Measurements from ENCODE around the gene GAGE10. TPM values are rescaled to one million over a fixed set of nuclear protein-coding genes. Genes with fewer than 3 reads are reported as not detected.
A peak's percentile ranks its signal among the peaks of the same experiment; 100 is the strongest.

Gene GAGE10
- polyA plus RNA-seq, 2 donors: not detected

- Histone ChIP-seq H3K9me3 (ENCODE audit: control insufficient read depth in 2 of 2, insufficient read depth in 1 of 2, low read depth in 1 of 2, low read length in 1 of 2) (no peaks in the 10 kb centered on the region), H3K4me1 (ENCODE audit: control insufficient read depth in 2 of 2, insufficient read depth in 2 of 2, low read length in 1 of 2) (peaks cover 0 to 7% of the 10 kb centered on the region in 2 donors), H3K27ac (ENCODE audit: low read depth in 2 of 2, low read length in 1 of 2) (no peak overlapping the region), H3K27me3 (ENCODE audit: control insufficient read depth in 1 of 2, insufficient read depth in 2 of 2, low read length in 2 of 2) (no peaks in the 10 kb centered on the region), H3K36me3 (ENCODE audit: control insufficient read depth in 2 of 2, insufficient read depth in 2 of 2, low read length in 1 of 2) (no peaks in the 10 kb centered on the region), H3K4me3 (ENCODE audit: low read depth in 1 of 2, low read length in 2 of 2) (no peak overlapping the region)
- WGBS, 2 donors: 36 to 48% methylated on average over 1 of the region's 1 CpG
These were observed 27.2 kb upstream of the GAGE10 start for GRCh38 chrX:49276207-49276606.

DNA sequence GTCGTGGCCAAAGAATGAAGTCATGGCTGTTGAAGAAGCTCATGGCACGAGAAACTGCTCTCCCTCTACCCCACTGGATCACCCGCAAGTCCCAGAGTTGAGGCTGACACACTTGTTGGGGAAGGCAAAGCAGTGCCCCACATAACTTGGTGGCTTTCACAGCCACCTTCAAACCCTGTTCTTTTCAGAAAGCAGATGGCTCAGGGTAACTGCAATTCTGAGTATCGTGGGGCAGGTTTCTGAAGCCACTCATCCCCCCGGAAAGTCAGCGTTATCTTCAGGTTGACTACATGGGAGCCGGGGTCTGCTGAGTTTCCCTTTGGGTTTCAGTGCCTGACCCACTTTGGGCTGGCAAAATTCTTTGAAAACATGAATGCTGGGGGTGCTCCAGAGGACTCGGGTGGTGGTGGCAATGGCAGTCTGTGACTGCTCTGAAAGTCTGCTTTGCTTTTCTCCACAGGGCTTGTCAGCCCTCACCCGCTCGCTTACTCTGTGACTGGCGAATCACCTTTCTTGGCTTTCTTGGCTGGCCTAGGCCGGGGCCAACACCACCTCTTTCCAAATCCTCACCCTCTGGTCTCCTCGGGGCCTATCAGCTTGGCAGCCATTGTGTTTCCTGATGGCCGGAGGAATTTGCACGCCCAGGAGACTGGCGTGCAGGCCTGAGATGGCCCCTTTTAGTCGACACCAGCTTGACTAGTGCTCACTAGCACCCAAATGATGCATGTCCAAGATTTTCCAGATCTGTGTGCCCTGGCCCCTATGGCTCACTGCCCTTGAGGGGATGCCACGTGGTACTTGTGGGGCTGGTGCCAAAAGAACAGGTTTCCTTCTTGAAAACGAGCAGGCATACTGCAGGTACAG lies 26.5 kb upstream of the GAGE10 start:
- peaks cover 0 to 7% of the 10 kb centered on the region in 2 donors for H3K4me1 ChIP-seq (ENCODE audit: control insufficient read depth in 2 of 2, insufficient read depth in 2 of 2, low read length in 1 of 2)
- no peaks in the 10 kb centered on the region for H3K9me3 ChIP-seq (ENCODE audit: control insufficient read depth in 2 of 2, insufficient read depth in 1 of 2, low read depth in 1 of 2, low read length in 1 of 2)
- H3K4me3 ChIP-seq (ENCODE audit: low read depth in 1 of 2, low read length in 2 of 2): no peak overlapping the region
- no peaks in the 10 kb centered on the region for H3K27me3 ChIP-seq (ENCODE audit: control insufficient read depth in 1 of 2, insufficient read depth in 2 of 2, low read length in 2 of 2)
- H3K27ac ChIP-seq (ENCODE audit: low read depth in 2 of 2, low read length in 1 of 2): peak overlapping the region in 1 of 2 donors; percentile 33
- WGBS, 2 donors: 51 to 61% methylated on average over 19 of the region's 19 CpGs
- H3K36me3 ChIP-seq (ENCODE audit: control insufficient read depth in 2 of 2, insufficient read depth in 2 of 2, low read length in 1 of 2): no peaks in the 10 kb centered on the region

DNA sequence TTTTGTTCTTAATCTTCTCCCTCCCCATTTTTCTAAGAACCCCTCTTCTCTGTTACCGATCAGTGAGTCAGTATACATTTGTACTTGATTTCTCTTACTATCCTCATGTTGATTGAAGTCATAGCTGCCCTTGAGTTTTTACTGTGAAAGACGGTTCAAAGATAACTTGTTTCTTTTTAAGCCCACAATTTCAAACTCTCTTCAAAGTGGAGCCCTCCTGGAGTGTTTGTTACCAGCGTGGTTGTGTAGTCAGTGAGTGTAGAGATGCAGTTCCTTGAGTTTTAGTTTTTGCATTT lies 26.0 kb upstream of the GAGE10 start:
- no peak overlapping the region for H3K27ac ChIP-seq (ENCODE audit: low read depth in 2 of 2, low read length in 1 of 2)
- no peak overlapping the region for H3K4me3 ChIP-seq (ENCODE audit: low read depth in 1 of 2, low read length in 2 of 2)
- H3K27me3 ChIP-seq (ENCODE audit: control insufficient read depth in 1 of 2, insufficient read depth in 2 of 2, low read length in 2 of 2): no peaks in the 10 kb centered on the region
- no peaks in the 10 kb centered on the region for H3K9me3 ChIP-seq (ENCODE audit: control insufficient read depth in 2 of 2, insufficient read depth in 1 of 2, low read depth in 1 of 2, low read length in 1 of 2)
- no peaks in the 10 kb centered on the region for H3K36me3 ChIP-seq (ENCODE audit: control insufficient read depth in 2 of 2, insufficient read depth in 2 of 2, low read length in 1 of 2)
- peaks cover 0 to 4% of the 10 kb centered on the region in 2 donors for H3K4me1 ChIP-seq (ENCODE audit: control insufficient read depth in 2 of 2, insufficient read depth in 2 of 2, low read length in 1 of 2)
- WGBS, 2 donors: 58 to 67% methylated on average over 3 of the region's 3 CpGs

- H3K27ac ChIP-seq (ENCODE audit: low read depth in 2 of 2, low read length in 1 of 2): no peak overlapping the region
- H3K4me1 ChIP-seq (ENCODE audit: control insufficient read depth in 2 of 2, insufficient read depth in 2 of 2, low read length in 1 of 2): peaks cover 0 to 2% of the 10 kb centered on the region in 2 donors
- H3K4me3 ChIP-seq (ENCODE audit: low read depth in 1 of 2, low read length in 2 of 2): no peak overlapping the region
- no peaks in the 10 kb centered on the region for H3K27me3 ChIP-seq (ENCODE audit: control insufficient read depth in 1 of 2, insufficient read depth in 2 of 2, low read length in 2 of 2)
- no peaks in the 10 kb centered on the region for H3K36me3 ChIP-seq (ENCODE audit: control insufficient read depth in 2 of 2, insufficient read depth in 2 of 2, low read length in 1 of 2)
- WGBS, 2 donors: 89 to 92% methylated on average over 3 of the region's 3 CpGs
- H3K9me3 ChIP-seq (ENCODE audit: control insufficient read depth in 2 of 2, insufficient read depth in 1 of 2, low read depth in 1 of 2, low read length in 1 of 2): no peaks in the 10 kb centered on the region
These were observed 25.4 kb upstream of the GAGE10 start for GRCh38 chrX:49278081-49278480.

GRCh38 chrX:49282647-49283011 lies 20.8 kb upstream of the GAGE10 start:
- 42% methylated on average over 11 of the region's 11 CpGs for WGBS, 2 donors
- no peak overlapping the region for H3K27ac ChIP-seq (ENCODE audit: low read depth in 2 of 2, low read length in 1 of 2)
- no peaks in the 10 kb centered on the region for H3K27me3 ChIP-seq (ENCODE audit: control insufficient read depth in 1 of 2, insufficient read depth in 2 of 2, low read length in 2 of 2)
- no peaks in the 10 kb centered on the region for H3K9me3 ChIP-seq (ENCODE audit: control insufficient read depth in 2 of 2, insufficient read depth in 1 of 2, low read depth in 1 of 2, low read length in 1 of 2)
- no peak overlapping the region for H3K4me3 ChIP-seq (ENCODE audit: low read depth in 1 of 2, low read length in 2 of 2)
- no peaks in the 10 kb centered on the region for H3K36me3 ChIP-seq (ENCODE audit: control insufficient read depth in 2 of 2, insufficient read depth in 2 of 2, low read length in 1 of 2)
- H3K4me1 ChIP-seq (ENCODE audit: control insufficient read depth in 2 of 2, insufficient read depth in 2 of 2, low read length in 1 of 2): no peaks in the 10 kb centered on the region

DNA sequence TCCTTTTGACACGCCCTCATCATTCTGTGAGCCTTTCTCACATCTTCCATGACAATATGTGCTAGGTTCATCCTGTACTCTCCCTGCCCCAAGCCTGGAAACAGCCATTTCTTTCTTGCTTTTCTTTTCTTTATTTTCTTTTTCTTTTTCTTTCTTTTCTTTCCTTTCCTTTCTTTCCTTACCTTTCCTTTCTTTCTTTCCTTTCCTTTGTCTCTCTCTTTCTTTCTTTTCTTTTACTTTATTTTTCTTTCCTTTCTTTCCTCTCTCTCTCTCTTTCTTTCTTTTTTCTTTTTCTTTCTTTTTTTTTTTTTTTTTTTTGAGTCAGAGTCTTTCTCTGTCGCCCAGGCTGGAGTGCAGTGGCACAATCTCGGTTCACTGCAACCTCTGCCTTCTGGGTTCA lies 19.2 kb upstream of the GAGE10 start:
- Histone ChIP-seq H3K27me3 (ENCODE audit: control insufficient read depth in 1 of 2, insufficient read depth in 2 of 2, low read length in 2 of 2) (no peaks in the 10 kb centered on the region), H3K9me3 (ENCODE audit: control insufficient read depth in 2 of 2, insufficient read depth in 1 of 2, low read depth in 1 of 2, low read length in 1 of 2) (no peaks in the 10 kb centered on the region), H3K27ac (ENCODE audit: low read depth in 2 of 2, low read length in 1 of 2) (no peak overlapping the region), H3K36me3 (ENCODE audit: control insufficient read depth in 2 of 2, insufficient read depth in 2 of 2, low read length in 1 of 2) (no peaks in the 10 kb centered on the region), H3K4me1 (ENCODE audit: control insufficient read depth in 2 of 2, insufficient read depth in 2 of 2, low read length in 1 of 2) (no peaks in the 10 kb centered on the region), H3K4me3 (ENCODE audit: low read depth in 1 of 2, low read length in 2 of 2) (no peak overlapping the region)
- WGBS, 2 donors: 76 to 95% methylated on average over 3 of the region's 3 CpGs

GRCh38 chrX:49286136-49286535 lies 17.3 kb upstream of the GAGE10 start:
- Histone ChIP-seq H3K4me3 (ENCODE audit: low read depth in 1 of 2, low read length in 2 of 2) (no peak overlapping the region), H3K36me3 (ENCODE audit: control insufficient read depth in 2 of 2, insufficient read depth in 2 of 2, low read length in 1 of 2) (no peaks in the 10 kb centered on the region), H3K27me3 (ENCODE audit: control insufficient read depth in 1 of 2, insufficient read depth in 2 of 2, low read length in 2 of 2) (no peaks in the 10 kb centered on the region), H3K27ac (ENCODE audit: low read depth in 2 of 2, low read length in 1 of 2) (no peak overlapping the region), H3K4me1 (ENCODE audit: control insufficient read depth in 2 of 2, insufficient read depth in 2 of 2, low read length in 1 of 2) (no peaks in the 10 kb centered on the region), H3K9me3 (ENCODE audit: control insufficient read depth in 2 of 2, insufficient read depth in 1 of 2, low read depth in 1 of 2, low read length in 1 of 2) (no peaks in the 10 kb centered on the region)
- 92 to 97% methylated on average over 18 of the region's 18 CpGs for WGBS, 2 donors

GRCh38 chrX:49286581-49286980 lies 16.9 kb upstream of the GAGE10 start:
- Histone ChIP-seq H3K9me3 (ENCODE audit: control insufficient read depth in 2 of 2, insufficient read depth in 1 of 2, low read depth in 1 of 2, low read length in 1 of 2) (no peaks in the 10 kb centered on the region), H3K27me3 (ENCODE audit: control insufficient read depth in 1 of 2, insufficient read depth in 2 of 2, low read length in 2 of 2) (no peaks in the 10 kb centered on the region), H3K4me1 (ENCODE audit: control insufficient read depth in 2 of 2, insufficient read depth in 2 of 2, low read length in 1 of 2) (no peaks in the 10 kb centered on the region), H3K27ac (ENCODE audit: low read depth in 2 of 2, low read length in 1 of 2) (no peak overlapping the region), H3K36me3 (ENCODE audit: control insufficient read depth in 2 of 2, insufficient read depth in 2 of 2, low read length in 1 of 2) (no peaks in the 10 kb centered on the region), H3K4me3 (ENCODE audit: low read depth in 1 of 2, low read length in 2 of 2) (no peak overlapping the region)
- WGBS, 2 donors: 73 to 84% methylated on average over 4 of the region's 4 CpGs

- Histone ChIP-seq H3K36me3 (ENCODE audit: control insufficient read depth in 2 of 2, insufficient read depth in 2 of 2, low read length in 1 of 2) (no peaks in the 10 kb centered on the region), H3K4me1 (ENCODE audit: control insufficient read depth in 2 of 2, insufficient read depth in 2 of 2, low read length in 1 of 2) (no peaks in the 10 kb centered on the region), H3K27me3 (ENCODE audit: control insufficient read depth in 1 of 2, insufficient read depth in 2 of 2, low read length in 2 of 2) (no peaks in the 10 kb centered on the region), H3K9me3 (ENCODE audit: control insufficient read depth in 2 of 2, insufficient read depth in 1 of 2, low read depth in 1 of 2, low read length in 1 of 2) (no peaks in the 10 kb centered on the region), H3K27ac (ENCODE audit: low read depth in 2 of 2, low read length in 1 of 2) (no peak overlapping the region), H3K4me3 (ENCODE audit: low read depth in 1 of 2, low read length in 2 of 2) (no peak overlapping the region)
- WGBS, 2 donors: 86 to 88% methylated on average over 1 of the region's 1 CpG
These were observed 15.8 kb upstream of the GAGE10 start for GRCh38 chrX:49287665-49288064.

- Histone ChIP-seq H3K4me1 (ENCODE audit: control insufficient read depth in 2 of 2, insufficient read depth in 2 of 2, low read length in 1 of 2) (no peaks in the 10 kb centered on the region), H3K27ac (ENCODE audit: low read depth in 2 of 2, low read length in 1 of 2) (no peak overlapping the region), H3K9me3 (ENCODE audit: control insufficient read depth in 2 of 2, insufficient read depth in 1 of 2, low read depth in 1 of 2, low read length in 1 of 2) (no peaks in the 10 kb centered on the region), H3K4me3 (ENCODE audit: low read depth in 1 of 2, low read length in 2 of 2) (no peak overlapping the region), H3K27me3 (ENCODE audit: control insufficient read depth in 1 of 2, insufficient read depth in 2 of 2, low read length in 2 of 2) (no peaks in the 10 kb centered on the region), H3K36me3 (ENCODE audit: control insufficient read depth in 2 of 2, insufficient read depth in 2 of 2, low read length in 1 of 2) (no peaks in the 10 kb centered on the region)
- WGBS, 2 donors: 67 to 78% methylated on average over 7 of the region's 7 CpGs
These were observed 13.2 kb upstream of the GAGE10 start for GRCh38 chrX:49290215-49290614.
